GM21367 (cell line): ENCODE results near the gene PRR20G.

Source experiments
- ATAC-seq: cut with Tn5 transposase; IDR thresholded peaks from one replicate; pipeline ENCODE4 v1.9.1; 2021; ENCODE audit not compliant: unreplicated experiment

The PRR20G gene

DNA sequence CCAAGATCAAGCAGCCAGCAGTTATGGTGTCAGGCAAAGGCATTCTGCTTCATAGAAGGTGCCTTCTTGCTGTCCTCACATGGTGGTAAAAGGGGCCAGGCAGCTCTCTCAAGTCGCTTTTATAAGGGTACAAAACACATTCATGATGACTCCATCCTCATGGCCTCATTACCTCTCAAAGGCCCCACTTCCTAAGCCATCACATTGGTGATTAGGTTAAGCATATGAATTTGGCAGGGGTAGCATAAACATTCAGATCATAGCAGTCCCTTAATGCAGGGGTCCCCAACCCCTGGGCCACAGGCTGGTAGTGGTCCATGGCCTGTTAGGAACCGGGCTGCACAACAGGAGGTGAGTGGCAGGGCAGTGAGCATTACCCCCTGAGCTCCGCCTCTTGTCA, 52.1 kb downstream of the PRR20G start:
- no peak for ATAC-seq

DNA sequence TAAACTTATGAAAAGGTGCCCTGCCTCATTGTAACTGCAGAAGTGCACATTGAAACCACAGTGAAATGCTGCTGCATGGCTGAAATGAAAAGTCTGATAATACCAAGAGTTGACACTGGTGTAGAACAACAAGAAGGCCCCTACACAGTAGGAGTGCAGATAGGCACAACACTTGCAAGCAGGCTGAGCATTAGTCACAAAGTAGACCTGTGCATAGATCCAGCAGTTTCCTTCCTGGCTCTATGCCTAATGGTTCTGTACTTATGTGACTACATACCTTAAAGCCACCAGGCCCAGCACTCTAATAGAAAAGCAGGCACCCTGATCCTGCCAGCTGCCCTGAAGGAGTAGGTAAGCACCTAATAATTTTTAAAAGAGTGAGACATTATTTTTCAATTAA, 53.1 kb downstream of the PRR20G start:
- ATAC-seq: no peak
